Glutamatergic neuron (in vitro differentiated cells): ENCODE measurements around the gene GNG7. TPM values are rescaled to one million over a fixed set of nuclear protein-coding genes. Genes with fewer than 3 reads are reported as not detected.
"Not testable (repeated sequence)": the region's sequence is repeated elsewhere in the genome, so short reads cannot be mapped to it uniquely, and the experiment has no call there.

Experiments
- DNase-seq: peaks from one replicate; pipeline ENCODE4 v3.0.0; 2022
- H3K27ac Mint-ChIP-seq: one replicate; pipeline ENCODE4 v1.8.0; 2020; ENCODE audit warnings: mild to moderate bottlenecking, mixed read lengths, inconsistent platforms; ENCODE audit not compliant: unreplicated experiment
- H3K27me3 Mint-ChIP-seq: one replicate; pipeline ENCODE4 v1.8.0; 2020; ENCODE audit warnings: mild to moderate bottlenecking, moderate library complexity, mixed read lengths, inconsistent platforms; ENCODE audit not compliant: unreplicated experiment
- H3K36me3 Mint-ChIP-seq: one replicate; pipeline ENCODE4 v1.8.0; 2020; ENCODE audit warnings: mild to moderate bottlenecking, mixed read lengths, inconsistent platforms; ENCODE audit not compliant: unreplicated experiment
- H3K4me1 Mint-ChIP-seq: one replicate; pipeline ENCODE4 v1.8.0; 2020; ENCODE audit warnings: mild to moderate bottlenecking, low read depth, mixed read lengths, inconsistent platforms; ENCODE audit not compliant: unreplicated experiment
- H3K4me3 Mint-ChIP-seq: one replicate; pipeline ENCODE4 v1.8.0; 2020; ENCODE audit warnings: mild to moderate bottlenecking, mixed read lengths, inconsistent platforms; ENCODE audit not compliant: unreplicated experiment
- H3K9me3 Mint-ChIP-seq: one replicate; pipeline ENCODE4 v1.8.0; 2020; ENCODE audit warnings: mild to moderate bottlenecking, moderate library complexity, mixed read lengths, inconsistent platforms; ENCODE audit not compliant: unreplicated experiment
- CTCF ChIP-seq: fragments of 200-600 bp; sonication (generic); IDR thresholded peaks from one replicate; pipeline ENCODE4 v1.5.0; 2021; ENCODE audit not compliant: partially characterized antibody, unreplicated experiment
- total RNA-seq: library from RNA; stranded (reverse); fragmentation: NEBNext Ultra II Directional; extraction: Animal tissue kit (Norgen Biotek cat#: 25700); gene quantifications from one replicate; pipeline ENCODE4 v1.2.1, GENCODE V29; 2021; ENCODE audit not compliant: unreplicated experiment

GNG7 gene
- total RNA-seq, 1 donor from 2014 or later, result 8.0 TPM

GRCh38 chr19:2587001-2587719 is 115.3 kb downstream of the GNG7 start:
- TF ChIP-seq CTCF, result no peak
- Mint-ChIP-seq H3K4me1 (peaks cover 2% of the 10 kb centered on the region), H3K27me3 (peaks cover 4% of the 10 kb centered on the region), H3K9me3 (peaks cover 4% of the 10 kb centered on the region), H3K36me3 (peaks cover 17% of the 10 kb centered on the region), H3K4me3 (no peak overlapping the region), H3K27ac (no peak overlapping the region)
- no peak for DNase-seq

DNA sequence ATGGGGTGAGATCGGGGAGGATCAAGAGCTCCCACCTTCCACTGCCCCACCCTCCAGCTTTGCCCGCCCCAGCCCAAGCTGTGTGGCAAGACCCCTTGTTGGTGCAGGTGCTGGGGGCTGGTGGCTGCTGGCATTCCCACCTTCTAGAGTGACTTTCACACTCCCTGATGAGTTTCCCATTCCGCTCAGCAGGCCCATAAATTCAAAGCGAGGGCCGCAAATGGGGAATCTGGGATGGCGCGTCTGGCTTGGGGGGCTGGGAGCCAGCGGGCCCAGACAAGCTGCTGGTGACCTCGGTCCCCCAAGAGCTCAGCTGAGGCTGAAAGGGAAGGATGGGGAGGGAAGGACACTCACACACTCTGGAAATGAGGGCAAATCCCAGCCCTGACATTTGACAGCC is 116.3 kb downstream of the GNG7 start:
- DNase-seq, result no peak
- TF ChIP-seq CTCF, result no peak
- Mint-ChIP-seq H3K9me3 (peaks cover 10% of the 10 kb centered on the region), H3K36me3 (peaks cover 7% of the 10 kb centered on the region), H3K27ac (no peak overlapping the region), H3K4me1 (peaks cover 2% of the 10 kb centered on the region), H3K4me3 (no peak overlapping the region), H3K27me3 (peaks cover 4% of the 10 kb centered on the region)

DNA sequence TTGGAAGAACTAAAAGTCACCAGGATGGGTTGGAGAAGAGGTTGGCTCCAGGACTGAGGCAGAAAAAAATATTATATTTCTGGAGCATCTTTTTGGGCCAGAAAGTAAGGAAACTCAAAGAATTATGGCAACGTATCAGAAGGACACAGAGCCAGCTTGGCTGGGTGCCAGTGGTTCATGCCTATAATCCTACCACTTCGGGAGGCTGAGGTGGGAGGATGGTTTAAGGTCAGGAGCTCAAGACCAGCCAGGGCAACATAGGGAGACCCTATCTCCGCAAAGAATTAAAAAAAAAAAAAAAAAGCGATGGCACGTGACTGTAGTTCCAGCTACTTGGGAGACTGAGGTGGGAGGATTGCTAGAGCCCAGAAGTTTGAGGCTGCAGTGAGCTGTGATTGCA is 118.5 kb downstream of the GNG7 start:
- TF ChIP-seq CTCF, result no peak
- peaks cover 4% of the 10 kb centered on the region for H3K36me3 Mint-ChIP-seq
- H3K4me1 Mint-ChIP-seq, result peaks cover 2% of the 10 kb centered on the region
- no peak overlapping the region for H3K27ac Mint-ChIP-seq
- H3K4me3 Mint-ChIP-seq, result no peak overlapping the region
- H3K9me3 Mint-ChIP-seq, result peaks cover 10% of the 10 kb centered on the region
- DNase-seq, result no peak
- H3K27me3 Mint-ChIP-seq, result peaks cover 1% of the 10 kb centered on the region

DNA sequence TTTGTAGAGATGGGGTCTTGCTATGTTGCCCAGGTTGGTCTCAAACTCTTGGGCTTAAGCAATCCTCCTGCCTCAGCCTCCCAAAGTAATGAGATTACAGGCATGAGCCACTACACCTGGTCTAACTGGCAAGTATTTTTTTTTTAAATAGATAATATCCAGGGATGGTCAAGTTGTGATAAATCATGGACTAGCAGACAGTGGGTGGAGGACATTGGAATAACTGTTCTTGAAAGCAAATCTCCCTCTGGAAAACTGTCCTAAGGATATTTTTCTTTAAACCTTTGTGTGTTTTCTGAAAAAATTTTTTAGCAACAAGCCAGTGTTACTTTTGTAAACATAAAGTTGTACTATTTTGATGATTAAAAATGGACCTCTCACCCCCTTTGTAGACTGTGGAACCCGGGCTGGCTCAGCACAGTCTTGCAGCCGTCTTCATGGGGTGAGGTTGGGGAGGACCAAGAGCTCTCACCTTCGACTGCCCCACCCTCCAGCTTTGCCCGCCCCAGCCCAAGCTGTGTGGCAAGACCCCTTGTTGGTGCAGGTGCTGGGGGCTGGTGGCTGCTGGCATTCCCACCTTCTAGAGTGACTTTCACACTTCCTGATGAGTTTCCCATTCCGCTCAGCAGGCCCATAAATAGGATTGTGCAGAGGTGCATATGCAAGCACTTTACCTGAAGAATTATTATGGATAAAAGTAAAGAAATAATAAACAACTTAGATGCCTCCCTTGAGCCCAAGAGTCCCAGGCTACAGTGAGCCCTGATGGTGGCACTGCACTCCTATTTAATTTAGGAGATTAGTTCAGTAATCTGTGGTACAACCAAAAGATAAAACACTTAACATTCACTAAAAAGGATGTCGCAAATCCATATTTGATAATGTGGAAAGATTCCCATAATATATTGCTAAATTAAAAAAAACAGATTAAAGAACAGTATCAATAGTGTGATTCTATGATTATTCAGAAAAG is 119.2 kb downstream of the GNG7 start:
- TF ChIP-seq CTCF, result no peak
- H3K9me3 Mint-ChIP-seq, result peaks cover 11% of the 10 kb centered on the region
- H3K27ac Mint-ChIP-seq, result no peak overlapping the region
- no peak for DNase-seq
- H3K4me3 Mint-ChIP-seq, result no peak overlapping the region
- peaks cover 1% of the 10 kb centered on the region for H3K27me3 Mint-ChIP-seq
- peaks cover 4% of the 10 kb centered on the region for H3K36me3 Mint-ChIP-seq
- peaks cover 2% of the 10 kb centered on the region for H3K4me1 Mint-ChIP-seq

DNA sequence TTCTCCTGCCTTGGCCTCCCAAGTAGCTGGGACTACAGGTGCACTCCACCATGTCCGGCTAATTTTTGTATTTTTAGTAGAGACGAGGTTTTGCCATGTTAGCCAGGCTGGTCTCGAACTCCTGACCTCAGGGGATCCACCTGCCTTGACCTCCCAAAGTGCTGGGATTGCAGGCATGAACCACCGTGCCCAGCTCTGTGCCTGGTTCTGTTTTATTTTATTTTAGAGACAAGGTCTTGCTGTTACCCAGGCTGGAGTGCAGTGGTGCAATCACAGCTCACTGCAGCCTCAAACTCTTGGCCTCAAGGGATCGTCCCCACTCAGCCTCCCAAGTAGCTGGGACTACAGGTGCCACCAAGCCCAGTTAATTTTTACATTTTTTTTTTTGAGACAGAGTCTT is 122.1 kb downstream of the GNG7 start:
- not testable (repeated sequence) for H3K4me3 Mint-ChIP-seq, H3K4me1 Mint-ChIP-seq, H3K27me3 Mint-ChIP-seq, H3K27ac Mint-ChIP-seq, H3K36me3 Mint-ChIP-seq, DNase-seq
- H3K9me3 Mint-ChIP-seq, result peaks cover 12% of the 10 kb centered on the region
